ENCODE data around the gene C6orf47. TPM values are rescaled to one million over a fixed set of nuclear protein-coding genes. Genes with fewer than 3 reads are reported as not detected.

Gene C6orf47
- total and polyA plus RNA-seq, 4 donors = 18.9 to 26.8 (median 24.0) TPM

DNA sequence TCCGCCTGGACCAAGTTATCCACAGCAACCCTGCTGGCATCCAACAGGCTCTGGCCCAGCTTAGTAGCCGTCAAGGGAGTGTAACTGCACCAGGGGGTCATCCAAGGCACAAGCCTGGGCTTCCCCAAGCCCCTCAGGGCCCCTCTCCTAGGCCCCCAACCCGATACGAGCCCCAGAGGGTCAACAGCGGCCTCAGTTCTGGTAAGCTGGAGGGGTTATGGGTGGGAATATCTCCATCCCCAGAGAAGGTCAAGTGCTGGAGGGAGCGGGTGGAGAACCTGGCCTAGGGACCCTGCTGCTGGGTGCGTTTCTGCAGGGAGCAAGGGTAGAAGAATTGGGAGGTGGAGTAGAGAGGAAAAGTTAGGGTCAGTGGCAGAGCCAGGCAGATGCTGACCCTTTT lies 27.1 kb downstream of the C6orf47 start:
- no peak overlapping the region for H3K4me3 ChIP-seq
- 93 to 98% methylated on average over 7 of the region's 7 CpGs for WGBS, 2 donors
- DNase-seq (no peak), ATAC-seq (ENCODE audit: insufficient read depth, low FRiP score) (no peak)
- TF ChIP-seq, protein P1, sequence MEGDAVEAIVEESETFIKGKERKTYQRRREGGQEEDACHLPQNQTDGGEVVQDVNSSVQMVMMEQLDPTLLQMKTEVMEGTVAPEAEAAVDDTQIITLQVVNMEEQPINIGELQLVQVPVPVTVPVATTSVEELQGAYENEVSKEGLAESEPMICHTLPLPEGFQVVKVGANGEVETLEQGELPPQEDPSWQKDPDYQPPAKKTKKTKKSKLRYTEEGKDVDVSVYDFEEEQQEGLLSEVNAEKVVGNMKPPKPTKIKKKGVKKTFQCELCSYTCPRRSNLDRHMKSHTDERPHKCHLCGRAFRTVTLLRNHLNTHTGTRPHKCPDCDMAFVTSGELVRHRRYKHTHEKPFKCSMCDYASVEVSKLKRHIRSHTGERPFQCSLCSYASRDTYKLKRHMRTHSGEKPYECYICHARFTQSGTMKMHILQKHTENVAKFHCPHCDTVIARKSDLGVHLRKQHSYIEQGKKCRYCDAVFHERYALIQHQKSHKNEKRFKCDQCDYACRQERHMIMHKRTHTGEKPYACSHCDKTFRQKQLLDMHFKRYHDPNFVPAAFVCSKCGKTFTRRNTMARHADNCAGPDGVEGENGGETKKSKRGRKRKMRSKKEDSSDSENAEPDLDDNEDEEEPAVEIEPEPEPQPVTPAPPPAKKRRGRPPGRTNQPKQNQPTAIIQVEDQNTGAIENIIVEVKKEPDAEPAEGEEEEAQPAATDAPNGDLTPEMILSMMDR (IDR thresholded peaks at IDR 0.05; ENCODE audit: control extremely low read depth, extremely low read depth) = no peak
- no peaks in the 10 kb centered on the region for H3K27me3 ChIP-seq (ENCODE audit: control insufficient read depth in 3 of 3, insufficient read depth in 3 of 3, low read length in 2 of 3)
- no peaks in the 10 kb centered on the region for H3K9me3 ChIP-seq (ENCODE audit: control insufficient read depth in 4 of 4, insufficient read depth in 3 of 4, low read length in 3 of 4)
- no peak overlapping the region for H3K27ac ChIP-seq (ENCODE audit: low read depth in 1 of 2, low read length in 1 of 2)
- no peak overlapping the region for H3K9ac ChIP-seq (ENCODE audit: insufficient read depth in 1 of 2, low read length in 2 of 2)
- peaks cover 55 to 83% (median 63%) of the 10 kb centered on the region in 4 donors for H3K36me3 ChIP-seq (ENCODE audit: control insufficient read depth in 4 of 4, insufficient read depth in 4 of 4, low read length in 4 of 4)
- no peaks in the 10 kb centered on the region for H3K4me1 ChIP-seq (ENCODE audit: control insufficient read depth in 5 of 5, insufficient read depth in 5 of 5, low read length in 5 of 5)

- H3K4me1 ChIP-seq (ENCODE audit: control insufficient read depth in 5 of 5, insufficient read depth in 5 of 5, low read length in 5 of 5) = no peaks in the 10 kb centered on the region
- 94 to 95% methylated on average over 26 of the region's 26 CpGs for WGBS, 2 donors
- H3K27ac ChIP-seq (ENCODE audit: low read depth in 1 of 2, low read length in 1 of 2) = no peak overlapping the region
- no peaks in the 10 kb centered on the region for H3K27me3 ChIP-seq (ENCODE audit: control insufficient read depth in 3 of 3, insufficient read depth in 3 of 3, low read length in 2 of 3)
- DNase-seq (no peak), ATAC-seq (ENCODE audit: insufficient read depth, low FRiP score) (no peak)
- H3K9ac ChIP-seq (ENCODE audit: insufficient read depth in 1 of 2, low read length in 2 of 2) = no peak overlapping the region
- H3K4me3 ChIP-seq = no peak overlapping the region
- TF ChIP-seq, protein P1 (IDR thresholded peaks at IDR 0.05; ENCODE audit: control extremely low read depth, extremely low read depth) = no peak
- H3K9me3 ChIP-seq (ENCODE audit: control insufficient read depth in 4 of 4, insufficient read depth in 3 of 4, low read length in 3 of 4) = no peaks in the 10 kb centered on the region
- peaks cover 55 to 90% (median 70%) of the 10 kb centered on the region in 4 donors for H3K36me3 ChIP-seq (ENCODE audit: control insufficient read depth in 4 of 4, insufficient read depth in 4 of 4, low read length in 4 of 4)
These were observed 28.2 kb downstream of the C6orf47 start for GRCh38 chr6:31632279-31632946.

- no peak for DNase-seq
- H3K27ac ChIP-seq (ENCODE audit: low read depth in 1 of 2, low read length in 1 of 2) = no peak overlapping the region
- H3K4me1 ChIP-seq (ENCODE audit: control insufficient read depth in 5 of 5, insufficient read depth in 5 of 5, low read length in 5 of 5) = no peaks in the 10 kb centered on the region
- 91 to 92% methylated on average over 32 of the region's 32 CpGs for WGBS, 2 donors
- H3K36me3 ChIP-seq (ENCODE audit: control insufficient read depth in 4 of 4, insufficient read depth in 4 of 4, low read length in 4 of 4) = peaks cover 54 to 90% (median 72%) of the 10 kb centered on the region in 4 donors
- TF ChIP-seq, protein P1 (IDR thresholded peaks at IDR 0.05; ENCODE audit: control extremely low read depth, extremely low read depth) = no peak
- H3K9ac ChIP-seq (ENCODE audit: insufficient read depth in 1 of 2, low read length in 2 of 2) = no peak overlapping the region
- ATAC-seq (ENCODE audit: insufficient read depth, low FRiP score) = no peak
- no peak overlapping the region for H3K4me3 ChIP-seq
- H3K9me3 ChIP-seq (ENCODE audit: control insufficient read depth in 4 of 4, insufficient read depth in 3 of 4, low read length in 3 of 4) = no peaks in the 10 kb centered on the region
- no peaks in the 10 kb centered on the region for H3K27me3 ChIP-seq (ENCODE audit: control insufficient read depth in 3 of 3, insufficient read depth in 3 of 3, low read length in 2 of 3)
These were observed 28.8 kb downstream of the C6orf47 start for GRCh38 chr6:31631681-31632278.
